GM19193 (cell line): ENCODE measurements around the gene SEPTIN3.

Source experiments
- POLR2A ChIP-seq: IDR thresholded peaks from 4 replicates; pipeline ENCODE4 v1.6.1; 2011; ENCODE audit not compliant: insufficient read depth, insufficient read length; ENCODE audit errors: extremely low read depth

SEPTIN3 gene

GRCh38 chr22:41933411-41934177 lies 35.6 kb upstream of the SEPTIN3 start:
- peak; percentile 5 for TF ChIP-seq POLR2A

DNA sequence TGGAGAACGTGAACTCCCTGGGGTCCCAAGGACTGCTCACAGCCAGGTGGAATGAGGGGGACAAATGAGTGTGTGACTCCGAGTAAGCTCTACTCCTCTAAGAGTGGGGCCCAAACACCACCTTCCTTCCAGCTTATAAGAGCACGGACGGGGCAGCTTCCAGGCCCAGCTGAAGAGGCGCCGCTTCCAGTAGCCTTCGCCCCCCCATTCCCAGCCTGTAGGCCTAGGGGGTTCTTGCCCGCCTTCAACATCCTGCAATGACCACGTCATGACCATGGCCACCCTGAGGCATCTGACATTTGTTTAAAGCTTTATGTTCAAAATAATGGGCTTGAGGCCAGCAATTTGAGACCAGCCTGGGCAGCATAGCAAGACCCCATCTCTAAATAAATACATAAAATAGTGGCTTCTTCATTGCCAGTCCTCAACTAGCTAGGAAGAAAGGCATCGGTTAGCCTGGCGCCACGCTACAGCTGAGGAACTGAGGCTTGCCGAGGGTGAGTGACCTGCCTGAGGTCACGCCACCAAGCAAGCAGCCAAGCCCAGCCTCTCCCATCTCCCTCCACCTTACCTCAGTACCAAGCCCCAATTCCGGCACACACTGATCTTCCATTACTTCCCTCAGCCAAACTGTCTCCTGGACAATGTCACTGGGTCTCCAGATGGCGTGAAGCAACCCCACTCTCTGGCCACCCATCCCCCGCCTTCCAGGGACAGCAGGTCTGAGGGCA lies 34.8 kb upstream of the SEPTIN3 start:
- no peak for TF ChIP-seq POLR2A

DNA sequence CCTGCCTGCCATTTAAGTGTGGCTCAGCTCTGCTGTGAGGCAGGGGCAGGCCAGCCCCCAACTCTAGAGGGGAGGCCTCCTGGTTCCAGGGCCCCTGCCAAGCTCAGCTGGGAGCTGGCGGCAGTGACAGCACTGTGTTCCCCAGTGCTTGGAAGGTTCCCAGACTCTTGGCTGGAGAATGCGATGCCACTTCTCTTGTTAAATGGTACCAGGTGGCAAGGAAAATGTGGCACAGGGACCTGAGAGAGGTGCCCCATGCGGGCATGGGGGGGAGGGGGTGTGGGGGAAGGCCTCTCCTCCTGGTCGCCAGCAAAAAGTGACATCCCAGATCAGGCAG lies 34.3 kb upstream of the SEPTIN3 start:
- TF ChIP-seq POLR2A, result no peak

DNA sequence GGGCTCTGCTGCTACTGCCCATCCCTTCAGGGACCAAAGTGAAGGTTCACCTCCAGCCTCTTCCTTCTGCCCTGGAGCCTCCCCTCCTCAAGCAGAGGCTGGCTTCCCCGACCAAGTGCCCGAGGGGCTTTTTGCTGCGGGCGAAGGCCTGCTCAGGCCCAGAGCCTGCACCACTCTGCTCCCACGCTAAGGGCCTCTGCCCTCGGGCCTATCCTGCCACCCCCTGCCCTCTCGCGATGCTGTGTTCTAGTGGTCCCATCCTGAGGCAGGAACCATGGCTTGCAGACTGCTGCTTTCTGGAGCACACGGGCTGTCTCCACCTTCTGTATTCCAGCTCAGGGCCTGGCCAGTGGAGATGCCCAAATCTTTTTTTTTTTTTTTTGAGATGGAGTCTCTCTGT lies 33.7 kb upstream of the SEPTIN3 start:
- TF ChIP-seq POLR2A, result no peak

DNA sequence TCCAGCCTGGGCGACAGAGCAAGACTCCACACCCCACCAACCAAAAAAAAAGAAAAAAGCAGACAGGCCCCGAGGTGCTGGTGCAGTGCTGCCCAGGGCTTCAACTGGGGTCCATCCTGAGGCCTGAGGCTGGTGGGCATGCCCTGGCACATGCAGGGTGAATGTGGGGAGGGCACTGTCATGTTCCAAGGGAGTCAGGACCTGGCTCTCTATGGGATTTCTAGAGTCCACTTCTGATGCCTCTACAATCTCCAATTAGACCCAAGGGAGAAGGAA lies 32.4 kb upstream of the SEPTIN3 start:
- no peak for TF ChIP-seq POLR2A

GRCh38 chr22:41939981-41940831 lies 29.0 kb upstream of the SEPTIN3 start:
- TF ChIP-seq POLR2A, result peak; percentile 83

DNA sequence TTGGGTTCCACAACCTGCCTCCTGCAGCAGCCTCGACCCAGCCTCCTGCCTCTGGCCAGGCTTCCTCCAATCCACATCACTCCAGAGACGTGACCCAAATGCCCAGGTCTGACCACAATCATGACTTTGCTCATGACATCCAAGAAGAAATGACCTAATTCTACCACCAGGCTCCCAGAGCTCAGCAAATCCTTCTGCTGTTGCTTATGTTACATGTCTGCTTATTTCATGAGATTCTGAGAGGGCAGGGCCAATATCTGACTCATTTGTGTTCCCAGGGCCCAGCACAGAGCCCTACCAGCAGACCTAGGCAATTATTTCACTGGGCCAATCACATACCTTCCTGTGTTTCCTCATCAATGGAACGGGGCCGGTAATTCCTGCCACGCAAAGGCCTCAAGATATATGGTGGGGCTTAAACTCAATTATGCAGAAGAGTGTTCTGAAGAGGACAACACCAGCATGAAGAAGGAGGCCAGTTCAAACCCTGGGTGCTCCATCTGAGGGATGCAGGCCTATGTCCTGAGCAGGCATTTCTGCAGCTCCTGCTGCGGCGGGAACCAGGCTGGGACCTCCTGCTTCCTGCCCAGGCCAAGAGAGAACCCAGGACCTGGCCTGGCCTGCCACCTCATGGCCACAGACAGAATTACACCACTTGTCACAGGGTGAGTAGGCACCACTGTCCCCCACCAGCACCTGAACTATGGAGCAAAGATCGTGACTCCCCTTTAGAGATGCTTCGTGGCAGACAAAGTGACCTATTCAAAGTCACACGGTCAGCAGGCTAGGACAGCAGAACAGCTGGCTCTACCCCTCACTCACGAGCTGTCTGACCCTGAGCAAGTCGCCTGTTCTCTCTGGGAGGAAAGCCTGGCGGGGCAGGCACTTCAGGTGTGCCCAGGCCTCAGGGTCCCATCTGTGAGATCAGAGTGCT lies 28.1 kb upstream of the SEPTIN3 start:
- TF ChIP-seq POLR2A, result no peak

GRCh38 chr22:41943661-41944209 lies 25.5 kb upstream of the SEPTIN3 start:
- no peak for TF ChIP-seq POLR2A

- peak; percentile 78 for TF ChIP-seq POLR2A
Measured at GRCh38 chr22:41946629-41947423, 22.4 kb upstream of the SEPTIN3 start, which contains the start of gene CENPM. Gene CENPM (minus strand): TSS chr22:41947152. CDS start chr22:41947076, 76 bp downstream.

- TF ChIP-seq POLR2A, result no peak
Measured at GRCh38 chr22:41947424-41948080, 21.7 kb upstream of the SEPTIN3 start.

- no peak for TF ChIP-seq POLR2A
Measured at GRCh38 chr22:41948142-41948541, 21.1 kb upstream of the SEPTIN3 start.

- peak; percentile 44 for TF ChIP-seq POLR2A
Measured at GRCh38 chr22:41949297-41949965, 19.8 kb upstream of the SEPTIN3 start.

DNA sequence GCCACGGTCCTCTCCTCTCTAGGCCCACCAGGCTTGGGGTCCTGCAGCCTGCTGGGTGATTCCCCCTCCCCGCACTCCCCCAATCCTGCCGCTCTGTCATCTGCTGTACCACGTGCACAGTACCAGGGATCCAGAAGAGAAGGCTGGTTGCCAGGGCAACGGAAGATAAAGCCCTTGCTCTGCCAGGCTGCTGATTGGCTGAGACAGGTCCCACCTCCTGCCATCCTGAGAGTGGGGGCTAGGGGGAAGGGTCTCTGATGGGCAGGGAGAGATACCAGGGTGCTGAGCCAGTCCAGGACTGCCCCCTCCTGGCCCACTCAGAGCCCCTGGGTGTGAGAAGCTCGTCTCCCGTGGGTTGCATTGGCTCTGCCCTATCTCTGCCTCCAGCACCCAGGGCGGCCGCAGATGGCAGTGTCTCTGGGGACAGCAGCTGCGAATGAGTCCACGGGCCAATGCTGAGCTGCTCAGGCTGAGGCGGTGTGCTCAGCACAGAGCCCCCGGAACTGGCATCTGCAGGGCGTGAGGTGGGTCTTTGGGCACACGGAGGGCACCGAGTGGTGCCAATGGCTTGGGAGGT lies 17.3 kb upstream of the SEPTIN3 start, which contains the start of gene SMIM45:
TSS of gene SMIM45 (plus strand) at position 253 of the 577 bp plus-strand sequence.
- no peak for TF ChIP-seq POLR2A

DNA sequence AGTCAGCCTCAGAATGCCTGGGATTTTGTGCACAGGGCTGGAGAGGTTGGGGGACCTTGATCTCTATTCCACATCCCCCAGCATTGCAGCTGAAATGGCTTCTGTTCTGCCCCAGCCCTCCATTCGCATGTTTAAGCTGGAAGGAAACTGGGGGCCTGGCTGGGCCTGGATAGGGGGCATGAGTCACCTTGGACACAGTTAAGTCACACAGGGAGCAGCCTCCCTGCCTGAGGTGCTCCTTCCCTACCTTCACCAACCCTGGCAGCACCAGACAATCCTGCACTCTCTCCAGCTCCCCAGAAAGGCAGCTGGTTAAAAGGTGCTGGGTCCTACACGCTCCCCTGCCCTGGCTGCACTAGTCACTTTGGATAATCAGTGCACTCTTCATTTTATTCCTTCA lies 16.5 kb upstream of the SEPTIN3 start:
- no peak for TF ChIP-seq POLR2A
